ENCODE measurements around the gene PPARGC1A. TPM values are rescaled to one million over a fixed set of nuclear protein-coding genes. Genes with fewer than 3 reads are reported as not detected.

PPARGC1A gene
- total and polyA plus RNA-seq, 2 donors (not counting 3 experiments of a cell fraction or from before 2014, with no cell fraction given): not detected

GRCh38 chr4:23788460-23788859 lies 101.4 kb downstream of the PPARGC1A start:
- H3K79me2 ChIP-seq (ENCODE audit: control insufficient read depth, insufficient read depth, low read length): no peaks in the 10 kb centered on the region
- no peak overlapping the region for H3K4me3 ChIP-seq (replicated peaks in 1 of 3; ENCODE audit: insufficient read depth in 1 of 3, low read depth in 1 of 3, low read length in 3 of 3)
- no peak overlapping the region for H3K27ac ChIP-seq (ENCODE audit: insufficient read depth, low read depth, low read length)
- no peak overlapping the region for H3K4me2 ChIP-seq (ENCODE audit: insufficient read depth, low read length)
- no peaks in the 10 kb centered on the region for H3K4me1 ChIP-seq (ENCODE audit: control insufficient read depth, extremely low read depth, insufficient read depth, low read length)
- TF ChIP-seq GATA2 (IDR thresholded peaks at IDR 0.05; ENCODE audit: insufficient read depth, insufficient read length, low read depth, low read length): no peak
- TF ChIP-seq EZH2 (IDR thresholded peaks at IDR 0.05; ENCODE audit: borderline replicate concordance, low read depth, low read length, severe bottlenecking): no peak
- no peak for TF ChIP-seq MYC (IDR thresholded peaks at IDR 0.05; ENCODE audit: low read depth, low read length)
- no peak for TF ChIP-seq FOS (IDR thresholded peaks at IDR 0.05; ENCODE audit: borderline replicate concordance, insufficient read depth, low read length)
- TF ChIP-seq CTCF (IDR thresholded peaks at IDR 0.05; ENCODE audit: extremely low read depth in 1 of 2, insufficient read depth in 1 of 2, low read depth in 1 of 2, low read length in 2 of 2): no peak
- no peak for TF ChIP-seq JUN (IDR thresholded peaks at IDR 0.05; ENCODE audit: borderline replicate concordance, insufficient read depth, insufficient read length, low read depth)
- no peak for TF ChIP-seq MAX (IDR thresholded peaks at IDR 0.05; ENCODE audit: insufficient read depth, insufficient read length)
- no peak for TF ChIP-seq POLR2A (IDR thresholded peaks at IDR 0.05; ENCODE audit: low read depth, low read length)
- no peak for TF ChIP-seq POLR2AphosphoS5 (IDR thresholded peaks at IDR 0.05; ENCODE audit: insufficient read depth, low read depth, low read length)
- H3K9ac ChIP-seq (replicated peaks; ENCODE audit: extremely low read depth, insufficient read depth, low read length): no peak overlapping the region
- DNase-seq (ENCODE audit: low read depth, low spot score): no peak
- BruUV-seq (replicated peaks): no TSS peak
- H3K9me1 ChIP-seq (replicated peaks; ENCODE audit: control insufficient read depth, extremely low read depth, insufficient read depth, low read length): no peaks in the 10 kb centered on the region
- FAIRE-seq: no peak
- dilution Hi-C loops (cut with MboI; ENCODE audit: extremely low pct_ligation_motif_present, low sequenced_read_pairs): no loop called here
- no peak overlapping the region for H2AFZ ChIP-seq (ENCODE audit: low read depth, low read length)
- intact Hi-C loops (cut with micrococcal nuclease): no loop called here
- CTCF ChIA-PET: no interaction called here
- H3K9me3 ChIP-seq (replicated peaks; ENCODE audit: control insufficient read depth, insufficient read depth, low read length): no peaks in the 10 kb centered on the region
- no peaks in the 10 kb centered on the region for H4K20me1 ChIP-seq (replicated peaks; ENCODE audit: control insufficient read depth, extremely low read depth, insufficient read depth, low read length)
- H3K27me3 ChIP-seq (ENCODE audit: control insufficient read depth in 2 of 2, insufficient read depth in 2 of 2, low read length in 2 of 2): no peaks in the 10 kb centered on the region
- no peaks in the 10 kb centered on the region for H3K36me3 ChIP-seq (ENCODE audit: control insufficient read depth in 2 of 2, extremely low read depth in 1 of 2, insufficient read depth in 2 of 2, low read length in 2 of 2)
- POLR2A ChIA-PET: no interaction called here
